GM19324 (cell line): ENCODE measurements around the gene CTXN3.

Source experiments
- ATAC-seq: cut with Tn5 transposase; IDR thresholded peaks from one replicate; pipeline ENCODE4 v1.9.1; 2021; ENCODE audit warnings: mild to moderate bottlenecking, moderate library complexity; ENCODE audit not compliant: unreplicated experiment, low FRiP score

The CTXN3 gene

GRCh38 chr5:127696683-127697082 lies 47.8 kb downstream of the CTXN3 start:
- ATAC-seq, result no peak

- no peak for ATAC-seq
Observed at GRCh38 chr5:127697894-127698600, 49.2 kb downstream of the CTXN3 start.

- ATAC-seq, result no peak
Observed at GRCh38 chr5:127699416-127699815, 50.5 kb downstream of the CTXN3 start.

GRCh38 chr5:127700237-127700766 lies 51.4 kb downstream of the CTXN3 start:
- ATAC-seq, result no peak

- ATAC-seq, result no peak
Observed at GRCh38 chr5:127702434-127702833, 53.6 kb downstream of the CTXN3 start.

- ATAC-seq, result no peak
Observed at GRCh38 chr5:127702926-127703561, 54.2 kb downstream of the CTXN3 start, which contains the start of gene CCDC192. TSS of gene CCDC192 (plus strand) at chr5:127703391. CDS start at chr5:127703446, 55 bp downstream.

- no peak for ATAC-seq
Observed at GRCh38 chr5:127705120-127705892, 56.4 kb downstream of the CTXN3 start.

- ATAC-seq, result no peak
Observed at GRCh38 chr5:127706691-127707090, 57.8 kb downstream of the CTXN3 start.

GRCh38 chr5:127707209-127707608 lies 58.3 kb downstream of the CTXN3 start:
- no peak for ATAC-seq
